Stimulated activated CD8-positive, alpha-beta memory T cell treated with anti-CD3 and anti-CD28 coated beads, Interleukin-2, amount 100 ng/mL, for 1 hour (primary cell): ENCODE results near the gene HOXB8.
A peak's percentile ranks its signal among the peaks of the same experiment; 100 is the strongest.

Experiments used
- DNase-seq, 2 donors: peaks; one replicate each; pipeline ENCODE4 v3.0.0-alpha.2; 2020; ENCODE audit warnings: low read depth in 2 of 2

Gene HOXB8

GRCh38 chr17:48624544-48625494, 9.7 kb upstream of the HOXB8 start:
- no peak for DNase-seq

GRCh38 chr17:48624118-48624517, 9.0 kb upstream of the HOXB8 start:
- DNase-seq: no peak

GRCh38 chr17:48623583-48623982, 8.5 kb upstream of the HOXB8 start:
- no peak for DNase-seq

GRCh38 chr17:48622857-48623256, 7.8 kb upstream of the HOXB8 start:
- DNase-seq: no peak

GRCh38 chr17:48621410-48622392, 6.6 kb upstream of the HOXB8 start:
- no peak for DNase-seq

GRCh38 chr17:48620461-48621139, 5.5 kb upstream of the HOXB8 start:
- DNase-seq: no peak

- no peak for DNase-seq
Measured at GRCh38 chr17:48619826-48620449, 4.8 kb upstream of the HOXB8 start.

- peak; percentile 64 to 68 for DNase-seq
Measured at GRCh38 chr17:48618256-48618896, 3.3 kb upstream of the HOXB8 start.

- DNase-seq: no peak
Measured at GRCh38 chr17:48617471-48618255, 2.6 kb upstream of the HOXB8 start.

GRCh38 chr17:48616717-48617470, 1.8 kb upstream of the HOXB8 start:
- DNase-seq: no peak

GRCh38 chr17:48615963-48616716, 1.0 kb upstream of the HOXB8 start:
- DNase-seq: no peak

GRCh38 chr17:48613862-48614694, 1.0 kb downstream of the HOXB8 start:
- no peak for DNase-seq

- no peak for DNase-seq
Measured at GRCh38 chr17:48612854-48613691, 2.0 kb downstream of the HOXB8 start.

GRCh38 chr17:48612456-48612853, 2.6 kb downstream of the HOXB8 start:
- DNase-seq: no peak

GRCh38 chr17:48611681-48612455, 3.2 kb downstream of the HOXB8 start:
- no peak for DNase-seq

GRCh38 chr17:48611213-48611612, 3.9 kb downstream of the HOXB8 start:
- DNase-seq: no peak
